Peyer's patch (tissue), 4 donors: ENCODE data around the gene DSC2. TPM values are rescaled to one million over a fixed set of nuclear protein-coding genes. Genes with fewer than 3 reads are reported as not detected.

Source experiments
- DNase-seq, 3 donors: peaks; one replicate each; pipeline ENCODE4 v3.0.0-alpha.2; 2017 to 2019
- H3K27ac ChIP-seq, 4 donors: fragments of 200-600 bp; sonication (generic); one replicate each; pipeline ENCODE4 v1.5.1; 2016 to 2019
- H3K27me3 ChIP-seq, 2 donors: fragments of 200-600 bp; sonication (generic); one replicate each; pipeline ENCODE4 v1.5.1; 2019
- H3K36me3 ChIP-seq, 3 donors: fragments of 200-600 bp; sonication (generic); one replicate each; pipeline ENCODE4 v1.5.1; 2016 to 2019
- H3K4me1 ChIP-seq, 4 donors: fragments of 200-600 bp; sonication (generic); one replicate each; pipeline ENCODE4 v1.5.1; 2016 to 2019
- H3K4me3 ChIP-seq, 4 donors: fragments of 200-600 bp; sonication (generic); 1 replicate in 3 of 4; 2 replicates in 1 of 4; pipeline ENCODE4 v1.5.1; 2016 to 2019; ENCODE audit warnings: mild to moderate bottlenecking in 1 of 4
- H3K9me3 ChIP-seq, 4 donors: fragments of 200-600 bp; sonication (generic); one replicate each; pipeline ENCODE4 v1.5.1; 2016 to 2019; ENCODE audit warnings: mild to moderate bottlenecking in 1 of 4
- CTCF ChIP-seq, 6 experiments: fragments of 450-650 bp in 4 of 6; fragments of 200-600 bp in 2 of 6; sonication (generic) in 1 of 6; IDR thresholded peaks; one replicate each; pipeline ENCODE4 v1.5.1; 2017 to 2019; ENCODE audit warnings: antibody characterized with exemption in 6 of 6, mild to moderate bottlenecking in 3 of 6, moderate library complexity in 1 of 6
- POLR2A ChIP-seq, 2 donors: fragments of 450-650 bp; IDR thresholded peaks; one replicate each; pipeline ENCODE4 v1.5.1; 2017; ENCODE audit warnings: antibody characterized with exemption in 2 of 2, mild to moderate bottlenecking in 2 of 2, moderate library complexity in 2 of 2
- total RNA-seq, 4 donors: library from RNA; depleted of rRNA; stranded (reverse); fragments of >200 nt; gene quantifications; one replicate each; pipeline ENCODE4 v1.1.0, GENCODE V29; 2016

The DSC2 gene
- total RNA-seq, 4 donors from 2014 or later: 9.9 to 90.0 (median 59.6) TPM

- H3K4me1 ChIP-seq: no peaks in the 10 kb centered on the region
- TF ChIP-seq CTCF (IDR thresholded peaks at IDR 0.05): no peak
- no peak for DNase-seq
- H3K36me3 ChIP-seq: peaks cover 0 to 56% (median 0%) of the 10 kb centered on the region in 3 donors
- no peaks in the 10 kb centered on the region for H3K27me3 ChIP-seq
- no peak overlapping the region for H3K4me3 ChIP-seq
- no peaks in the 10 kb centered on the region for H3K9me3 ChIP-seq
- H3K27ac ChIP-seq: no peak overlapping the region
Measured at GRCh38 chr18:31077878-31078277, 24.3 kb downstream of the DSC2 start.

- Histone ChIP-seq H3K9me3 (no peaks in the 10 kb centered on the region), H3K4me1 (no peaks in the 10 kb centered on the region), H3K4me3 (no peak overlapping the region), H3K27ac (no peak overlapping the region), H3K27me3 (no peaks in the 10 kb centered on the region), H3K36me3 (peaks cover 0 to 54% (median 0%) of the 10 kb centered on the region in 3 donors)
- no peak for DNase-seq
- TF ChIP-seq POLR2A (IDR thresholded peaks at IDR 0.05): no peak
- no peak for TF ChIP-seq CTCF (IDR thresholded peaks at IDR 0.05)
Measured at GRCh38 chr18:31072175-31072574, 30.0 kb downstream of the DSC2 start.

GRCh38 chr18:31070206-31070605, 32.0 kb downstream of the DSC2 start:
- no peaks in the 10 kb centered on the region for H3K9me3 ChIP-seq
- H3K36me3 ChIP-seq: peaks cover 0 to 44% (median 0%) of the 10 kb centered on the region in 3 donors
- DNase-seq: no peak
- no peaks in the 10 kb centered on the region for H3K4me1 ChIP-seq
- H3K27ac ChIP-seq: no peak overlapping the region
- no peaks in the 10 kb centered on the region for H3K27me3 ChIP-seq
- TF ChIP-seq CTCF (IDR thresholded peaks at IDR 0.05): no peak
- TF ChIP-seq POLR2A (IDR thresholded peaks at IDR 0.05): no peak
- H3K4me3 ChIP-seq: no peak overlapping the region

GRCh38 chr18:31066266-31066665, 36.0 kb downstream of the DSC2 start:
- Histone ChIP-seq H3K36me3 (peaks cover 0 to 29% (median 0%) of the 10 kb centered on the region in 3 donors), H3K27me3 (no peaks in the 10 kb centered on the region), H3K4me1 (no peaks in the 10 kb centered on the region), H3K27ac (no peak overlapping the region), H3K9me3 (no peaks in the 10 kb centered on the region), H3K4me3 (no peak overlapping the region)
- no peak for DNase-seq
- TF ChIP-seq CTCF (IDR thresholded peaks at IDR 0.05) (no peak), POLR2A (IDR thresholded peaks at IDR 0.05) (no peak)

- Histone ChIP-seq H3K27ac (no peak overlapping the region), H3K9me3 (no peaks in the 10 kb centered on the region), H3K36me3 (peaks cover 0 to 22% (median 0%) of the 10 kb centered on the region in 3 donors), H3K4me1 (no peaks in the 10 kb centered on the region), H3K4me3 (no peak overlapping the region), H3K27me3 (no peaks in the 10 kb centered on the region)
- no peak for TF ChIP-seq CTCF (IDR thresholded peaks at IDR 0.05)
- no peak for TF ChIP-seq POLR2A (IDR thresholded peaks at IDR 0.05)
- no peak for DNase-seq
Measured at GRCh38 chr18:31065036-31065773, 37.0 kb downstream of the DSC2 start.
